Measurements from ENCODE around the gene FERMT3.

Gene FERMT3

GRCh38 chr11:64232182-64232966, 25.9 kb downstream of the FERMT3 start:
- Histone ChIP-seq H3K27me3 (ENCODE audit: insufficient read depth, insufficient read length) (peaks cover 13% of the 10 kb centered on the region), H3K9ac (ENCODE audit: insufficient read length, low read depth) (peak overlapping the region; percentile 42), H3K9me3 (ENCODE audit: insufficient read depth, low read length) (no peaks in the 10 kb centered on the region), H3K4me3 (ENCODE audit: insufficient read length, low read depth) (no peak overlapping the region), H3K4me1 (ENCODE audit: insufficient read depth, insufficient read length) (peaks cover 26% of the 10 kb centered on the region), H3K36me3 (ENCODE audit: insufficient read depth, insufficient read length, low read length) (peaks cover 13% of the 10 kb centered on the region)
- no peak for DNase-seq (ENCODE audit: low read depth, low spot score)
- no peak for TF ChIP-seq YY1 (IDR thresholded peaks at IDR 0.05; ENCODE audit: insufficient read depth, insufficient read length)
- TF ChIP-seq ZNF274 (IDR thresholded peaks at IDR 0.05; ENCODE audit: low read depth, low read length), result no peak
- no peak for TF ChIP-seq SUZ12 (IDR thresholded peaks at IDR 0.05; ENCODE audit: extremely low read depth, insufficient read depth, insufficient read length)

- H3K27me3 ChIP-seq (ENCODE audit: insufficient read depth, insufficient read length), result peaks cover 13% of the 10 kb centered on the region
- H3K4me3 ChIP-seq (ENCODE audit: insufficient read length, low read depth), result no peak overlapping the region
- H3K9ac ChIP-seq (ENCODE audit: insufficient read length, low read depth), result no peak overlapping the region
- TF ChIP-seq SUZ12 (IDR thresholded peaks at IDR 0.05; ENCODE audit: extremely low read depth, insufficient read depth, insufficient read length) (no peak), YY1 (IDR thresholded peaks at IDR 0.05; ENCODE audit: insufficient read depth, insufficient read length) (no peak)
- no peak for DNase-seq (ENCODE audit: low read depth, low spot score)
- peaks cover 18% of the 10 kb centered on the region for H3K36me3 ChIP-seq (ENCODE audit: insufficient read depth, insufficient read length, low read length)
- H3K9me3 ChIP-seq (ENCODE audit: insufficient read depth, low read length), result no peaks in the 10 kb centered on the region
- H3K4me1 ChIP-seq (ENCODE audit: insufficient read depth, insufficient read length), result peaks cover 25% of the 10 kb centered on the region
Measured at GRCh38 chr11:64232967-64233315, 26.4 kb downstream of the FERMT3 start.

- Histone ChIP-seq H3K36me3 (ENCODE audit: insufficient read depth, insufficient read length, low read length) (peaks cover 26% of the 10 kb centered on the region), H3K27me3 (ENCODE audit: insufficient read depth, insufficient read length) (peaks cover 13% of the 10 kb centered on the region), H3K4me3 (ENCODE audit: insufficient read length, low read depth) (peak within 1 kb of the TSS; percentile 67), H3K9ac (ENCODE audit: insufficient read length, low read depth) (peak within 1 kb of the TSS; percentile 88), H3K9me3 (ENCODE audit: insufficient read depth, low read length) (no peaks in the 10 kb centered on the region), H3K4me1 (ENCODE audit: insufficient read depth, insufficient read length) (peaks cover 24% of the 10 kb centered on the region)
- DNase-seq (ENCODE audit: low read depth, low spot score), result no peak
- TF ChIP-seq ZNF274 (IDR thresholded peaks at IDR 0.05; ENCODE audit: low read depth, low read length) (no peak), YY1 (IDR thresholded peaks at IDR 0.05; ENCODE audit: insufficient read depth, insufficient read length) (no peak), SUZ12 (IDR thresholded peaks at IDR 0.05; ENCODE audit: extremely low read depth, insufficient read depth, insufficient read length) (no peak)
Measured at GRCh38 chr11:64233913-64234586, 27.5 kb downstream of the FERMT3 start, which contains the start of gene VEGFB. TSS of gene VEGFB (plus strand) at chr11:64234584. CDS start at chr11:64234834, 250 bp downstream.

- H3K4me3 ChIP-seq (ENCODE audit: insufficient read length, low read depth), result peak overlapping the region; percentile 54
- DNase-seq (ENCODE audit: low read depth, low spot score), result no peak
- H3K9me3 ChIP-seq (ENCODE audit: insufficient read depth, low read length), result no peaks in the 10 kb centered on the region
- peaks cover 25% of the 10 kb centered on the region for H3K36me3 ChIP-seq (ENCODE audit: insufficient read depth, insufficient read length, low read length)
- no peak for TF ChIP-seq ZNF274 (IDR thresholded peaks at IDR 0.05; ENCODE audit: low read depth, low read length)
- TF ChIP-seq SUZ12 (IDR thresholded peaks at IDR 0.05; ENCODE audit: extremely low read depth, insufficient read depth, insufficient read length), result no peak
- no peak for TF ChIP-seq YY1 (IDR thresholded peaks at IDR 0.05; ENCODE audit: insufficient read depth, insufficient read length)
- peak overlapping the region; percentile 54 for H3K9ac ChIP-seq (ENCODE audit: insufficient read length, low read depth)
- peaks cover 13% of the 10 kb centered on the region for H3K27me3 ChIP-seq (ENCODE audit: insufficient read depth, insufficient read length)
- H3K4me1 ChIP-seq (ENCODE audit: insufficient read depth, insufficient read length), result peaks cover 19% of the 10 kb centered on the region
Measured at GRCh38 chr11:64234647-64235379, 28.3 kb downstream of the FERMT3 start.

GRCh38 chr11:64235437-64236161, 29.1 kb downstream of the FERMT3 start:
- H3K4me1 ChIP-seq (ENCODE audit: insufficient read depth, insufficient read length), result peaks cover 26% of the 10 kb centered on the region
- peaks cover 26% of the 10 kb centered on the region for H3K36me3 ChIP-seq (ENCODE audit: insufficient read depth, insufficient read length, low read length)
- peak overlapping the region; percentile 54 for H3K4me3 ChIP-seq (ENCODE audit: insufficient read length, low read depth)
- no peak for TF ChIP-seq SUZ12 (IDR thresholded peaks at IDR 0.05; ENCODE audit: extremely low read depth, insufficient read depth, insufficient read length)
- no peak for TF ChIP-seq ZNF274 (IDR thresholded peaks at IDR 0.05; ENCODE audit: low read depth, low read length)
- no peak for TF ChIP-seq YY1 (IDR thresholded peaks at IDR 0.05; ENCODE audit: insufficient read depth, insufficient read length)
- peaks cover 13% of the 10 kb centered on the region for H3K27me3 ChIP-seq (ENCODE audit: insufficient read depth, insufficient read length)
- no peak for DNase-seq (ENCODE audit: low read depth, low spot score)
- H3K9me3 ChIP-seq (ENCODE audit: insufficient read depth, low read length), result no peaks in the 10 kb centered on the region
- H3K9ac ChIP-seq (ENCODE audit: insufficient read length, low read depth), result peak overlapping the region; percentile 54

GRCh38 chr11:64237484-64237951, 31.0 kb downstream of the FERMT3 start:
- Histone ChIP-seq H3K9me3 (ENCODE audit: insufficient read depth, low read length) (no peaks in the 10 kb centered on the region), H3K4me1 (ENCODE audit: insufficient read depth, insufficient read length) (peaks cover 21% of the 10 kb centered on the region), H3K9ac (ENCODE audit: insufficient read length, low read depth) (no peak overlapping the region), H3K4me3 (ENCODE audit: insufficient read length, low read depth) (no peak overlapping the region), H3K36me3 (ENCODE audit: insufficient read depth, insufficient read length, low read length) (peaks cover 27% of the 10 kb centered on the region), H3K27me3 (ENCODE audit: insufficient read depth, insufficient read length) (peaks cover 9% of the 10 kb centered on the region)
- DNase-seq (ENCODE audit: low read depth, low spot score), result no peak
- TF ChIP-seq YY1 (IDR thresholded peaks at IDR 0.05; ENCODE audit: insufficient read depth, insufficient read length), result no peak
- TF ChIP-seq ZNF274 (IDR thresholded peaks at IDR 0.05; ENCODE audit: low read depth, low read length), result no peak
- TF ChIP-seq SUZ12 (IDR thresholded peaks at IDR 0.05; ENCODE audit: extremely low read depth, insufficient read depth, insufficient read length), result no peak
